B cell (primary cell): ENCODE results near the gene PRX. TPM values are rescaled to one million over a fixed set of nuclear protein-coding genes. Genes with fewer than 3 reads are reported as not detected.

Source experiments
- ATAC-seq: fragments of 200-7000 bp; cut with Tn5 transposase; one replicate; pipeline ENCODE4 v1.10.0; 2021; ENCODE audit warnings: low read depth, mild to moderate bottlenecking, moderate number of reproducible peaks, moderate library complexity
- CTCF ChIA-PET: fragments of 350-600 bp; sonication (Branson Sonifier 250); formaldehyde crosslinking; loops from one replicate; lab custom pipeline; 2021; ENCODE audit warnings: antibody characterized with exemption, inconsistent platforms; lab: Charles Lee
- POLR2A ChIA-PET: fragments of 350-600 bp; sonication (Branson Sonifier 250); formaldehyde crosslinking; loops from one replicate; lab custom pipeline; 2021; ENCODE audit warnings: antibody characterized with exemption; lab: Charles Lee
- DNase-seq: peaks from one replicate; pipeline ENCODE4 v3.0.0; 2013
- H2AFZ ChIP-seq: 2 replicates; pipeline ENCODE4 v1.6.1; 2012; ENCODE audit warnings: mild to moderate bottlenecking, low read depth, low read length; ENCODE audit not compliant: insufficient read depth, poor library complexity, severe bottlenecking
- H3K27ac ChIP-seq, 2 donors: 1 replicate in 1 of 2; 2 replicates in 1 of 2; pipeline ENCODE4 v1.5.1; 2012 to 2013; ENCODE audit warnings: low read length in 2 of 2, mild to moderate bottlenecking in 2 of 2, moderate library complexity in 1 of 2
- H3K27me3 ChIP-seq, 4 experiments: fragments of 200-600 bp in 1 of 4; sonication (generic) in 1 of 4; replicated peaks in 1 of 4; 1 replicate in 2 of 4; 2 replicates in 2 of 4; pipeline versions ENCODE4 v1.6.1 to v1.7.0; 2013 to 2016; ENCODE audit warnings: low read length in 3 of 4, mild to moderate bottlenecking in 2 of 4, mixed read lengths in 1 of 4, moderate library complexity in 1 of 4; ENCODE audit not compliant: insufficient read depth in 4 of 4, control insufficient read depth in 3 of 4; ENCODE audit errors: control extremely low read depth in 1 of 4
- H3K36me3 ChIP-seq, 2 experiments: replicated peaks in 1 of 2; 1 replicate in 1 of 2; 2 replicates in 1 of 2; pipeline versions ENCODE4 v1.6.1 to v1.7.1; 2013; ENCODE audit warnings: low read length in 1 of 2; ENCODE audit not compliant: insufficient read depth in 2 of 2, control insufficient read depth in 1 of 2; ENCODE audit errors: control extremely low read depth in 1 of 2, extremely low read depth in 1 of 2
- H3K4me1 ChIP-seq, 2 donors: fragments of 200-600 bp in 1 of 2; sonication (generic) in 1 of 2; 1 replicate in 1 of 2; 2 replicates in 1 of 2; pipeline versions ENCODE4 v1.5.1 to v1.6.1; 2013 to 2017; ENCODE audit warnings: low read length in 2 of 2; ENCODE audit not compliant: control insufficient read depth in 2 of 2, insufficient read depth in 2 of 2
- H3K4me2 ChIP-seq: replicated peaks from 2 replicates; pipeline ENCODE3; 2012; ENCODE audit warnings: mild to moderate bottlenecking, low read depth, low read length; ENCODE audit not compliant: poor library complexity, severe bottlenecking
- H3K4me3 ChIP-seq, 5 experiments: fragments of 200-600 bp in 1 of 5; sonication (generic) in 1 of 5; 1 replicate in 3 of 5; 2 replicates in 2 of 5; pipeline versions ENCODE4 v1.5.1 to v1.7.0; 2011 to 2016; ENCODE audit warnings: low read length in 4 of 5, mild to moderate bottlenecking in 4 of 5, low read depth in 2 of 5, control low read depth in 1 of 5, moderate library complexity in 1 of 5; ENCODE audit not compliant: insufficient read depth in 1 of 5; ENCODE audit errors: control extremely low read depth in 1 of 5, extremely low read depth in 1 of 5
- H3K79me2 ChIP-seq: fragments of 200-600 bp; sonication (generic); one replicate; pipeline ENCODE4 v1.6.0; 2016; ENCODE audit warnings: low read length; ENCODE audit not compliant: control insufficient read depth, insufficient read depth
- H3K9ac ChIP-seq: fragments of 200-600 bp; sonication (generic); 2 replicates; pipeline ENCODE4 v1.6.1; 2017; ENCODE audit warnings: mild to moderate bottlenecking, low read length, moderate library complexity
- H3K9me3 ChIP-seq, 3 donors: one replicate each; pipeline versions ENCODE4 v1.6.1 to v1.7.1; 2013; ENCODE audit warnings: low read length in 2 of 3; ENCODE audit not compliant: control insufficient read depth in 2 of 3, insufficient read depth in 1 of 3; ENCODE audit errors: control extremely low read depth in 1 of 3
- H4K20me1 ChIP-seq: 2 replicates; pipeline ENCODE4 v1.6.0; 2012; ENCODE audit warnings: mild to moderate bottlenecking, low read length; ENCODE audit not compliant: insufficient read depth, control insufficient read depth, poor library complexity, severe bottlenecking
- H3K27ac Mint-ChIP-seq: one replicate; pipeline ENCODE4 v1.8.0; 2021; ENCODE audit warnings: mixed read lengths
- H3K27me3 Mint-ChIP-seq: one replicate; pipeline ENCODE4 v1.8.0; 2021; ENCODE audit warnings: mixed read lengths
- H3K4me1 Mint-ChIP-seq: one replicate; pipeline ENCODE4 v1.8.0; 2021; ENCODE audit warnings: mixed read lengths
- H3K4me3 Mint-ChIP-seq: one replicate; pipeline ENCODE4 v1.8.0; 2021; ENCODE audit warnings: mixed read lengths
- H3K9me3 Mint-ChIP-seq: one replicate; pipeline ENCODE4 v1.8.0; 2022; ENCODE audit warnings: mixed read lengths; ENCODE audit not compliant: insufficient read depth
- CTCF ChIP-seq: fragments of 200-600 bp; IDR thresholded peaks from one replicate; pipeline ENCODE4 v1.8.0; 2022; ENCODE audit warnings: antibody characterized with exemption, mild to moderate bottlenecking
- EZH2 ChIP-seq: IDR thresholded peaks from 2 replicates; pipeline ENCODE4 v1.6.1; 2012; ENCODE audit warnings: borderline replicate concordance, low read depth, mild to moderate bottlenecking, moderate library complexity, low read length; ENCODE audit not compliant: insufficient read depth, poor library complexity, severe bottlenecking
- WGBS: methylation state at CpG from one replicate; pipeline ENCODE4 v1.1.5; 2013; ENCODE audit warnings: missing lambda C conversion rate; ENCODE audit not compliant: insufficient coverage; 5-methylcytosine and 5-hydroxymethylcytosine counted together
- intact Hi-C: fragments of 100-400 bp; cut with micrococcal nuclease; formaldehyde crosslinking; loops from one replicate; pipeline ENCODE4 v1.10.0; 2022
- polyA plus RNA-seq: library from polyadenylated mRNA; depleted of rRNA; stranded (reverse); fragments of >200 nt; gene quantifications from 2 replicates; pipeline ENCODE4 v1.2.3, GENCODE V29; 2012
- total RNA-seq, 2 donors: library from RNA; stranded (reverse); fragments of 120-200 nt in 1 of 2; gene quantifications; 1 replicate in 1 of 2; 2 replicates in 1 of 2; pipeline versions ENCODE4 v1.2.3 to v1.2.4, GENCODE V29; 2013 to 2022

PRX gene
- total and polyA plus RNA-seq, 2 donors (not counting 1 experiment from before 2014, with no cell fraction given), result 1.1 to 2.5 TPM

GRCh38 chr19:40393894-40394815 lies 19.0 kb downstream of the PRX start:
- H3K27ac Mint-ChIP-seq, result no peak overlapping the region
- no peak overlapping the region for H3K4me3 Mint-ChIP-seq
- no peak for ATAC-seq
- Histone ChIP-seq H3K27ac (no peak overlapping the region), H3K36me3 (no peaks in the 10 kb centered on the region), H3K4me2 (no peak overlapping the region), H2AFZ (no peak overlapping the region), H3K27me3 (peaks cover 0 to 6% (median 2%) of the 10 kb centered on the region in 4 experiments), H3K4me1 (peaks cover 4 to 7% of the 10 kb centered on the region in 2 donors), H3K79me2 (no peaks in the 10 kb centered on the region), H3K4me3 (no peak overlapping the region), H3K9ac (no peak overlapping the region), H3K9me3 (peaks cover 0 to 3% (median 0%) of the 10 kb centered on the region in 3 donors), H4K20me1 (no peaks in the 10 kb centered on the region)
- TF ChIP-seq CTCF, result no peak
- no peak for TF ChIP-seq EZH2
- peaks cover 6% of the 10 kb centered on the region for H3K4me1 Mint-ChIP-seq
- ChIA-PET CTCF (interaction anchor here (1.4 kb wide), 1 partner anchor 26 kb away, joined by 4 read pairs; no protein-coding TSS in a partner anchor), POLR2A (no interaction called here)
- 95% methylated on average over 40 of the region's 41 CpGs for WGBS
- no peak for DNase-seq
- peaks cover 3% of the 10 kb centered on the region for H3K27me3 Mint-ChIP-seq
- intact Hi-C loops, result no loop called here
- H3K9me3 Mint-ChIP-seq, result no peaks in the 10 kb centered on the region

- no peaks in the 10 kb centered on the region for H3K4me1 Mint-ChIP-seq
- no peak overlapping the region for H2AFZ ChIP-seq
- 55% methylated on average over 3 of the region's 9 CpGs for WGBS
- DNase-seq (no peak), ATAC-seq (no peak)
- no peaks in the 10 kb centered on the region for H3K4me1 ChIP-seq
- no peak overlapping the region for H3K4me3 ChIP-seq
- H3K36me3 ChIP-seq, result no peaks in the 10 kb centered on the region
- H3K27ac ChIP-seq, result no peak overlapping the region
- peaks cover 0 to 2% (median 0%) of the 10 kb centered on the region in 4 experiments for H3K27me3 ChIP-seq
- H3K4me3 Mint-ChIP-seq, result no peak overlapping the region
- H3K9me3 Mint-ChIP-seq, result no peaks in the 10 kb centered on the region
- ChIA-PET POLR2A (interaction anchor here (0.6 kb wide), 1 partner anchor 13 kb away, joined by 7 read pairs; no protein-coding TSS in a partner anchor), CTCF (no interaction called here)
- no peaks in the 10 kb centered on the region for H3K27me3 Mint-ChIP-seq
- no peak overlapping the region for H3K4me2 ChIP-seq
- no peaks in the 10 kb centered on the region for H4K20me1 ChIP-seq
- intact Hi-C loops, result no loop called here
- no peak for TF ChIP-seq EZH2
- TF ChIP-seq CTCF, result no peak
- H3K9ac ChIP-seq, result no peak overlapping the region
- no peaks in the 10 kb centered on the region for H3K9me3 ChIP-seq
- H3K27ac Mint-ChIP-seq, result no peak overlapping the region
- H3K79me2 ChIP-seq, result no peaks in the 10 kb centered on the region
Observed at GRCh38 chr19:40392894-40393517, 20.2 kb downstream of the PRX start.
